Endothelial cell of umbilical vein (primary cell): ENCODE measurements around the gene KRTAP10-11. TPM values are rescaled to one million over a fixed set of nuclear protein-coding genes. Genes with fewer than 3 reads are reported as not detected.

Experiments used
- BruUV-seq: library from RNA; stranded (reverse); fragments of 400-500 nt; replicated peaks from 2 replicates; lab custom pipeline; 2021; lab: Mats Ljungman, UMichigan
- CTCF ChIA-PET: fragments of 300-600, 350-600 bp; sonication (Branson Sonifier 250); formaldehyde crosslinking; loops from one replicate; lab custom pipeline; 2021; ENCODE audit warnings: antibody characterized with exemption, inconsistent platforms; lab: Charles Lee
- POLR2A ChIA-PET: fragments of 300-600, 350-600 bp; sonication (Branson Sonifier 250); formaldehyde crosslinking; loops from one replicate; lab custom pipeline; 2021; ENCODE audit warnings: antibody characterized with exemption, inconsistent platforms; lab: Charles Lee
- DNase-seq: peaks from one replicate; pipeline ENCODE4 v3.0.0-alpha.2; 2011; ENCODE audit warnings: low read depth, low spot score
- FAIRE-seq: peaks from 2 replicates; lab custom pipeline; 2011; peaks lifted over from hg19 to GRCh38; lab: Jason Lieb, UNC
- H2AFZ ChIP-seq: 2 replicates; pipeline ENCODE4 v1.6.0; 2012; ENCODE audit warnings: low read depth, low read length, control low read depth, inconsistent platforms
- H3K27ac ChIP-seq: 2 replicates; pipeline ENCODE4 v1.5.1; 2011; ENCODE audit warnings: low read depth, mild to moderate bottlenecking, control low read depth, low read length, moderate library complexity; ENCODE audit not compliant: insufficient read depth
- H3K27me3 ChIP-seq, 2 experiments: 2 replicates each; pipeline versions ENCODE4 v1.6.0 to v1.6.1; 2011; ENCODE audit warnings: low read length in 2 of 2, mixed read lengths in 1 of 2; ENCODE audit not compliant: control insufficient read depth in 2 of 2, insufficient read depth in 2 of 2
- H3K36me3 ChIP-seq, 2 experiments: 2 replicates in 1 of 2; 3 replicates in 1 of 2; pipeline ENCODE4 v1.5.1; 2011; ENCODE audit warnings: low read length in 2 of 2, mild to moderate bottlenecking in 1 of 2, moderate library complexity in 1 of 2; ENCODE audit not compliant: control insufficient read depth in 2 of 2, insufficient read depth in 2 of 2; ENCODE audit errors: extremely low read depth in 1 of 2
- H3K4me1 ChIP-seq: 3 replicates; pipeline ENCODE4 v1.5.1; 2011; ENCODE audit warnings: mild to moderate bottlenecking, low read length; ENCODE audit not compliant: control insufficient read depth, insufficient read depth; ENCODE audit errors: extremely low read depth
- H3K4me2 ChIP-seq: 2 replicates; pipeline ENCODE4 v1.6.1; 2011; ENCODE audit warnings: low read length, control low read depth, mixed read lengths; ENCODE audit not compliant: insufficient read depth
- H3K4me3 ChIP-seq, 3 experiments: fragments of 200-600 bp in 1 of 3; sonication (generic), shearing (Covaris generic) in 1 of 3; replicated peaks in 1 of 3; 2 replicates each; pipeline ENCODE4 v1.5.1; 2011 to 2016; ENCODE audit warnings: control low read depth in 3 of 3, low read length in 3 of 3, mild to moderate bottlenecking in 2 of 3, inconsistent platforms in 1 of 3, low read depth in 1 of 3, moderate library complexity in 1 of 3; ENCODE audit not compliant: insufficient read depth in 1 of 3
- H3K79me2 ChIP-seq: 2 replicates; pipeline ENCODE4 v1.6.0; 2012; ENCODE audit warnings: low read length, inconsistent platforms; ENCODE audit not compliant: control insufficient read depth, insufficient read depth
- H3K9ac ChIP-seq: replicated peaks from 2 replicates; pipeline ENCODE3; 2011; ENCODE audit warnings: low read length, control low read depth; ENCODE audit not compliant: insufficient read depth; ENCODE audit errors: extremely low read depth
- H3K9me1 ChIP-seq: replicated peaks from 3 replicates; pipeline ENCODE4 v1.6.0; 2011; ENCODE audit warnings: mild to moderate bottlenecking, low read length; ENCODE audit not compliant: control insufficient read depth, insufficient read depth; ENCODE audit errors: extremely low read depth
- H3K9me3 ChIP-seq: replicated peaks from 2 replicates; pipeline ENCODE4 v1.5.1; 2012; ENCODE audit warnings: low read length, inconsistent platforms; ENCODE audit not compliant: control insufficient read depth, insufficient read depth
- H4K20me1 ChIP-seq: replicated peaks from 2 replicates; pipeline ENCODE3; 2011; ENCODE audit warnings: mild to moderate bottlenecking, low read length; ENCODE audit not compliant: control insufficient read depth, insufficient read depth; ENCODE audit errors: extremely low read depth
- CTCF ChIP-seq, 2 donors: IDR thresholded peaks; 1 replicate in 1 of 2; 2 replicates in 1 of 2; pipeline ENCODE4 v1.5.1; 2011; ENCODE audit warnings: low read length in 2 of 2, mild to moderate bottlenecking in 2 of 2, moderate library complexity in 2 of 2, control low read depth in 1 of 2, inconsistent platforms in 1 of 2, low read depth in 1 of 2; ENCODE audit not compliant: insufficient read depth in 1 of 2; ENCODE audit errors: extremely low read depth in 1 of 2
- EZH2 ChIP-seq: IDR thresholded peaks from 2 replicates; pipeline ENCODE4 v1.6.1; 2012; ENCODE audit warnings: borderline replicate concordance, low read depth, mild to moderate bottlenecking, moderate library complexity, low read length, inconsistent platforms; ENCODE audit not compliant: severe bottlenecking
- FOS ChIP-seq: IDR thresholded peaks from 2 replicates; pipeline ENCODE4 v1.6.1; 2011; ENCODE audit warnings: mild to moderate bottlenecking, low read length, moderate library complexity, borderline replicate concordance; ENCODE audit not compliant: insufficient read depth
- GATA2 ChIP-seq: IDR thresholded peaks from 2 replicates; pipeline ENCODE4 v1.7.0; 2011; ENCODE audit warnings: low read depth, mild to moderate bottlenecking, moderate library complexity, mixed read lengths, low read length; ENCODE audit not compliant: insufficient read length, insufficient read depth
- JUN ChIP-seq: IDR thresholded peaks from 2 replicates; pipeline ENCODE4 v1.6.1; 2011; ENCODE audit warnings: borderline replicate concordance, low read depth; ENCODE audit not compliant: insufficient read length, insufficient read depth
- MAX ChIP-seq: IDR thresholded peaks from 2 replicates; pipeline ENCODE4 v1.6.1; 2011; ENCODE audit not compliant: insufficient read depth, insufficient read length
- MYC ChIP-seq: IDR thresholded peaks from one replicate; pipeline ENCODE4 v1.6.1; 2011; ENCODE audit warnings: mild to moderate bottlenecking, low read depth, low read length
- POLR2A ChIP-seq: IDR thresholded peaks from 2 replicates; pipeline ENCODE4 v1.6.1; 2012; ENCODE audit warnings: low read depth, mild to moderate bottlenecking, control low read depth, low read length
- POLR2AphosphoS5 ChIP-seq: IDR thresholded peaks from 2 replicates; pipeline ENCODE4 v1.6.1; 2012; ENCODE audit warnings: low read depth, mild to moderate bottlenecking, control low read depth, low read length, moderate library complexity; ENCODE audit not compliant: insufficient read depth
- dilution Hi-C: fragments of 300-500 bp; cut with MboI; formaldehyde crosslinking; loops from one replicate; pipeline ENCODE4 v1.15.0; 2019; ENCODE audit warnings: low sequenced_read_pairs; ENCODE audit not compliant: extremely low pct_ligation_motif_present
- intact Hi-C: fragments of 100-400 bp; cut with micrococcal nuclease; formaldehyde crosslinking; loops from one replicate; pipeline ENCODE4 v1.10.0; 2022
- polyA plus RNA-seq, 4 experiments: library from polyadenylated mRNA; depleted of rRNA in 3 of 4; stranded (reverse) in 3 of 4; unstranded in 1 of 4; fragments of >200 nt; gene quantifications; 2 replicates each; pipeline versions ENCODE4 v1.2.1 to v1.2.3, GENCODE V29; 2011 to 2012; ENCODE audit warnings: missing spikeins in 1 of 4
- total RNA-seq: library from RNA; stranded (reverse); gene quantifications from 2 replicates; pipeline ENCODE4 v1.2.3, GENCODE V29; 2021

KRTAP10-11 gene
- total and polyA plus RNA-seq, 2 donors (not counting 3 experiments of a cell fraction or from before 2014, with no cell fraction given): not detected

GRCh38 chr21:44682580-44683151 lies 36.5 kb downstream of the KRTAP10-11 start:
- DNase-seq (no peak), FAIRE-seq (no peak)
- no peaks in the 10 kb centered on the region for H4K20me1 ChIP-seq
- POLR2A ChIA-PET: no interaction called here
- no peak overlapping the region for H3K9ac ChIP-seq
- CTCF ChIA-PET: no interaction called here
- no peaks in the 10 kb centered on the region for H3K9me3 ChIP-seq
- H3K27ac ChIP-seq: no peak overlapping the region
- no peak overlapping the region for H3K4me2 ChIP-seq
- no peak overlapping the region for H2AFZ ChIP-seq
- dilution Hi-C loops (no loop called here), intact Hi-C loops (no loop called here)
- H3K36me3 ChIP-seq: no peaks in the 10 kb centered on the region
- no TSS peak for BruUV-seq
- no peaks in the 10 kb centered on the region for H3K79me2 ChIP-seq
- TF ChIP-seq POLR2AphosphoS5 (no peak), MYC (no peak), FOS (no peak), GATA2 (no peak), EZH2 (no peak), POLR2A (no peak), MAX (no peak), JUN (no peak), CTCF (IDR thresholded peaks at IDR 0.05; ENCODE audit: extremely low read depth in 1 of 2, insufficient read depth in 1 of 2, low read depth in 1 of 2, low read length in 2 of 2) (no peak)
- H3K27me3 ChIP-seq: peaks cover 4 to 10% of the 10 kb centered on the region in 2 experiments
- H3K9me1 ChIP-seq: no peaks in the 10 kb centered on the region
- H3K4me1 ChIP-seq: no peaks in the 10 kb centered on the region
- H3K4me3 ChIP-seq: no peak overlapping the region
